HL-60 (cell line): Measurements from ENCODE around the gene ARRB1.

Experiments used
- CTCF ChIP-seq: IDR thresholded peaks from one replicate; pipeline ENCODE4 v1.5.1; 2011; ENCODE audit warnings: low read length, control low read depth, inconsistent platforms; ENCODE audit not compliant: insufficient read depth
- POLR2AphosphoS5 ChIP-seq: IDR thresholded peaks from 2 replicates; pipeline ENCODE4 v1.6.1; 2012; ENCODE audit warnings: low read depth

- TF ChIP-seq CTCF (no peak), POLR2AphosphoS5 (no peak)
These were observed 111.0 kb downstream of the ARRB1 start, which contains the start of gene TPBGL for GRCh38 chr11:75240311-75241035.
